CD8-positive, alpha-beta memory T cell (primary cell): ENCODE results near the gene GAS2. TPM values are rescaled to one million over a fixed set of nuclear protein-coding genes. Genes with fewer than 3 reads are reported as not detected.
A peak's percentile ranks its signal among the peaks of the same experiment; 100 is the strongest.

Source experiments
- CTCF ChIA-PET: fragments of 350-600 bp; sonication (Branson Sonifier 250); formaldehyde crosslinking; loops from one replicate; lab custom pipeline; 2021; ENCODE audit warnings: antibody characterized with exemption; lab: Charles Lee
- POLR2A ChIA-PET: fragments of 350-600 bp; sonication (Branson Sonifier 250); formaldehyde crosslinking; loops from one replicate; lab custom pipeline; 2021; ENCODE audit warnings: antibody characterized with exemption; lab: Charles Lee
- DNase-seq, 5 donors: peaks; one replicate each; pipeline versions ENCODE4 v3.0.0 to v3.0.0-alpha.2; 2020 to 2022; ENCODE audit warnings: mixed read lengths in 1 of 5
- H3K27ac ChIP-seq: one replicate; pipeline ENCODE4 v1.7.0; 2013; ENCODE audit warnings: low read depth, mild to moderate bottlenecking, low read length, moderate library complexity
- H3K27me3 ChIP-seq: 2 replicates; pipeline ENCODE4 v1.7.0; 2013; ENCODE audit warnings: low read length, mild to moderate bottlenecking; ENCODE audit not compliant: insufficient read depth, poor library complexity, severe bottlenecking
- H3K36me3 ChIP-seq: 2 replicates; pipeline ENCODE4 v1.7.0; 2013; ENCODE audit warnings: mild to moderate bottlenecking, low read length, moderate library complexity; ENCODE audit not compliant: insufficient read depth
- H3K4me1 ChIP-seq: 2 replicates; pipeline ENCODE4 v1.7.0; 2013; ENCODE audit warnings: mild to moderate bottlenecking, low read length, moderate library complexity; ENCODE audit not compliant: insufficient read depth
- H3K4me3 ChIP-seq: 2 replicates; pipeline ENCODE4 v1.7.0; 2013; ENCODE audit warnings: mild to moderate bottlenecking, low read length
- H3K9me3 ChIP-seq: 2 replicates; pipeline ENCODE4 v1.7.0; 2013; ENCODE audit warnings: mild to moderate bottlenecking, low read length
- H3K27ac Mint-ChIP-seq, 8 donors: one replicate each; pipeline ENCODE4 v1.8.0; 2020 to 2021; ENCODE audit warnings: mixed read lengths in 8 of 8, mild to moderate bottlenecking in 6 of 8, inconsistent platforms in 3 of 8, moderate library complexity in 3 of 8
- H3K27me3 Mint-ChIP-seq, 2 donors: one replicate each; pipeline ENCODE4 v1.8.0; 2020 to 2021; ENCODE audit warnings: mixed read lengths in 2 of 2, mild to moderate bottlenecking in 1 of 2, moderate library complexity in 1 of 2
- H3K36me3 Mint-ChIP-seq, 3 donors: one replicate each; pipeline ENCODE4 v1.8.0; 2020 to 2021; ENCODE audit warnings: mixed read lengths in 3 of 3, inconsistent platforms in 1 of 3, mild to moderate bottlenecking in 1 of 3
- H3K4me1 Mint-ChIP-seq, 3 donors: one replicate each; pipeline ENCODE4 v1.8.0; 2020 to 2021; ENCODE audit warnings: mixed read lengths in 3 of 3, inconsistent platforms in 1 of 3, mild to moderate bottlenecking in 1 of 3
- H3K4me3 Mint-ChIP-seq, 7 donors: one replicate each; pipeline ENCODE4 v1.8.0; 2020 to 2021; ENCODE audit warnings: mixed read lengths in 7 of 7, mild to moderate bottlenecking in 6 of 7, moderate library complexity in 4 of 7, inconsistent platforms in 2 of 7
- H3K9me3 Mint-ChIP-seq, 5 donors: one replicate each; pipeline ENCODE4 v1.8.0; 2020 to 2022; ENCODE audit warnings: mixed read lengths in 5 of 5, mild to moderate bottlenecking in 3 of 5, moderate library complexity in 2 of 5, inconsistent platforms in 1 of 5
- polyA plus RNA-seq: library from polyadenylated mRNA; unstranded; fragments of 300-500 nt; fragmentation: Illumina TruSeq; gene quantifications from one replicate; pipeline ENCODE4 v1.2.3, GENCODE V29; 2021
- total RNA-seq, 2 experiments: library from RNA; stranded (reverse); gene quantifications; one replicate each; pipeline ENCODE4 v1.2.3, GENCODE V29; 2021

GAS2 gene
- total and polyA plus RNA-seq, 3 experiments from 2014 or later = 1.7 to 3.5 (median 2.7) TPM

GRCh38 chr11:22802861-22803260, 136.4 kb downstream of the GAS2 start:
- Histone ChIP-seq H3K9me3 (no peaks in the 10 kb centered on the region), H3K36me3 (no peaks in the 10 kb centered on the region), H3K4me3 (no peak overlapping the region), H3K27me3 (no peaks in the 10 kb centered on the region), H3K27ac (no peak overlapping the region), H3K4me1 (no peaks in the 10 kb centered on the region)
- no peak for DNase-seq
- Mint-ChIP-seq H3K4me1 (no peaks in the 10 kb centered on the region), H3K27me3 (peaks cover 3 to 26% of the 10 kb centered on the region in 2 donors), H3K4me3 (no peak overlapping the region), H3K27ac (no peak overlapping the region), H3K36me3 (no peaks in the 10 kb centered on the region), H3K9me3 (no peaks in the 10 kb centered on the region)
- ChIA-PET POLR2A (no interaction called here), CTCF (no interaction called here)

- H3K27me3 Mint-ChIP-seq = peaks cover 0 to 5% of the 10 kb centered on the region in 2 donors
Observed at GRCh38 chr11:22807391-22807790, 141.0 kb downstream of the GAS2 start.

GRCh38 chr11:22807855-22808570, 141.6 kb downstream of the GAS2 start:
- H3K4me3 ChIP-seq = no peak overlapping the region
- CTCF ChIA-PET = no interaction called here
- H3K27me3 ChIP-seq = no peaks in the 10 kb centered on the region
- H3K4me3 Mint-ChIP-seq = no peak overlapping the region
- peaks cover 0 to 5% of the 10 kb centered on the region in 2 donors for H3K27me3 Mint-ChIP-seq
- no peak overlapping the region for H3K27ac Mint-ChIP-seq
- no peaks in the 10 kb centered on the region for H3K4me1 Mint-ChIP-seq
- H3K27ac ChIP-seq = no peak overlapping the region
- H3K9me3 Mint-ChIP-seq = peaks cover 0 to 9% (median 8%) of the 10 kb centered on the region in 5 donors
- DNase-seq = no peak
- POLR2A ChIA-PET = no interaction called here
- no peaks in the 10 kb centered on the region for H3K4me1 ChIP-seq
- no peaks in the 10 kb centered on the region for H3K36me3 ChIP-seq
- peaks cover 0 to 5% (median 0%) of the 10 kb centered on the region in 3 donors for H3K36me3 Mint-ChIP-seq
- no peaks in the 10 kb centered on the region for H3K9me3 ChIP-seq

More at GRCh38 chr11:22807391-22807790, 141.0 kb downstream of the GAS2 start:
- ChIA-PET CTCF (no interaction called here), POLR2A (no interaction called here)
- no peaks in the 10 kb centered on the region for H3K36me3 ChIP-seq
- no peaks in the 10 kb centered on the region for H3K27me3 ChIP-seq
- Mint-ChIP-seq H3K36me3 (peaks cover 0 to 5% (median 0%) of the 10 kb centered on the region in 3 donors), H3K4me3 (no peak overlapping the region), H3K4me1 (no peaks in the 10 kb centered on the region), H3K27ac (no peak overlapping the region), H3K9me3 (peaks cover 0 to 9% (median 8%) of the 10 kb centered on the region in 5 donors)
- no peaks in the 10 kb centered on the region for H3K4me1 ChIP-seq
- H3K4me3 ChIP-seq = no peak overlapping the region
- DNase-seq = no peak
- no peaks in the 10 kb centered on the region for H3K9me3 ChIP-seq
- H3K27ac ChIP-seq = no peak overlapping the region

- ChIA-PET CTCF (no interaction called here), POLR2A (no interaction called here)
- H3K4me3 Mint-ChIP-seq = no peak overlapping the region
- Histone ChIP-seq H3K4me3 (no peak overlapping the region), H3K36me3 (no peaks in the 10 kb centered on the region), H3K27me3 (no peaks in the 10 kb centered on the region), H3K4me1 (no peaks in the 10 kb centered on the region), H3K27ac (no peak overlapping the region), H3K9me3 (no peaks in the 10 kb centered on the region)
- H3K36me3 Mint-ChIP-seq = peaks cover 0 to 5% (median 0%) of the 10 kb centered on the region in 3 donors
- peaks cover 0 to 9% (median 8%) of the 10 kb centered on the region in 5 donors for H3K9me3 Mint-ChIP-seq
- no peaks in the 10 kb centered on the region for H3K4me1 Mint-ChIP-seq
- DNase-seq = no peak
- no peak overlapping the region for H3K27ac Mint-ChIP-seq
- peaks cover 0 to 5% of the 10 kb centered on the region in 2 donors for H3K27me3 Mint-ChIP-seq
Observed at GRCh38 chr11:22808571-22809197, 142.3 kb downstream of the GAS2 start.

- Histone ChIP-seq H3K4me3 (no peak overlapping the region), H3K27me3 (no peaks in the 10 kb centered on the region), H3K4me1 (no peaks in the 10 kb centered on the region), H3K36me3 (no peaks in the 10 kb centered on the region), H3K27ac (no peak overlapping the region), H3K9me3 (no peaks in the 10 kb centered on the region)
- ChIA-PET POLR2A (no interaction called here), CTCF (interaction anchor here (1.4 kb wide), 1 partner anchor 19 kb away, joined by 3 read pairs; no protein-coding TSS in a partner anchor)
- no peak overlapping the region for H3K27ac Mint-ChIP-seq
- H3K9me3 Mint-ChIP-seq = peaks cover 0 to 9% (median 8%) of the 10 kb centered on the region in 5 donors
- no peak for DNase-seq
- H3K27me3 Mint-ChIP-seq = peaks cover 0 to 5% of the 10 kb centered on the region in 2 donors
- peaks cover 0 to 5% (median 0%) of the 10 kb centered on the region in 3 donors for H3K36me3 Mint-ChIP-seq
- H3K4me1 Mint-ChIP-seq = no peaks in the 10 kb centered on the region
- H3K4me3 Mint-ChIP-seq = no peak overlapping the region
Observed at GRCh38 chr11:22809893-22810292, 143.5 kb downstream of the GAS2 start.

DNA sequence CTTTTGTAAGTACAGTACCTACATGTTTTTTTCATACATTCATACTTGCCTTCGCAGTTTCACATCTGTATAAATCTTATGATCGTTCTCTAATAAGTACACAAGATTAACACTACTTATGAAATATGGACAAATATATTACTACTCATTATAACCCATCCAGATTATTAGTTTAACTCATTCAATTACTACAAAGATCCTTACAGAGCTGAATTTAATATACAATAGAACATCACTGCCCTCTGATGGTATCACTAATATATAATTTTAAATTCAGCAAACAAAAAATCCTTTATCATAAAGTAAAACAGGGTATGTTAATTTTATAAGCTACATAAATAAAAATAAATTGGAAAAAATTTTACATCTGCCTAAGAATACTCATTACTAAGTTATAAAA, 155.8 kb downstream of the GAS2 start:
- Histone ChIP-seq H3K27me3 (no peaks in the 10 kb centered on the region), H3K4me3 (no peak overlapping the region), H3K4me1 (no peaks in the 10 kb centered on the region), H3K27ac (no peak overlapping the region), H3K9me3 (no peaks in the 10 kb centered on the region), H3K36me3 (peaks cover 32% of the 10 kb centered on the region)
- DNase-seq = no peak
- H3K27me3 Mint-ChIP-seq = no peaks in the 10 kb centered on the region
- peaks cover 28 to 82% (median 35%) of the 10 kb centered on the region in 3 donors for H3K36me3 Mint-ChIP-seq
- H3K27ac Mint-ChIP-seq = no peak overlapping the region
- CTCF ChIA-PET = interaction anchor here (1.1 kb wide), 1 partner anchor 39 kb away, joined by 3 read pairs; the partner anchor contains the start of gene CCDC179
- POLR2A ChIA-PET = no interaction called here
- H3K4me3 Mint-ChIP-seq = no peak overlapping the region
- H3K9me3 Mint-ChIP-seq = no peaks in the 10 kb centered on the region
- H3K4me1 Mint-ChIP-seq = peaks cover 2% of the 10 kb centered on the region in 3 donors

DNA sequence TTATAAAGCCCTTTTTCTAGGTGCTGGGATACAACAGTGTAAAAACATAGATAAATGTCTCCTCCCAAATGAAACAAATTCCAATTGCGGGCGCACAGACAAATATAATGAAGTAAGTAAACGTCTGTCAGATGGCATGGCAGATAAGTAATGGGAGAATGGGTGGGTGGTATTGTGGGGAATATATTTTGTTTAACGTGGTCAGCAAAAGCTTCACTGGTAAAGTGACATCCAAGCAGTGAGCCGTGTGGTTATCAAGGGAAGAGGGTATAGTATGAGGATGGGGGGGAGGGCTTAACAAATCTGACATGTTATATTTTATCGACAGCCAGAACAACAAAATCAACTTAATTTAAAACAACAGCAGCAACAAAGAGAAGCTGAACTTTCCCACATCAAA, 162.0 kb downstream of the GAS2 start:
- Histone ChIP-seq H3K27ac (no peak overlapping the region), H3K9me3 (no peaks in the 10 kb centered on the region), H3K36me3 (peaks cover 20% of the 10 kb centered on the region), H3K27me3 (no peaks in the 10 kb centered on the region), H3K4me1 (peaks cover 17% of the 10 kb centered on the region), H3K4me3 (peak overlapping the region; percentile 28)
- no peak for DNase-seq
- H3K4me1 Mint-ChIP-seq = peaks cover 15 to 27% (median 19%) of the 10 kb centered on the region in 3 donors
- ChIA-PET POLR2A (interaction anchor here (1.2 kb wide), 1 partner anchor 202 kb away, joined by 9 read pairs; the partner anchor contains the start of gene FANCF), CTCF (interaction anchor here (1.5 kb wide), 1 partner anchor 203 kb away, joined by 6 read pairs; the partner anchor contains the start of gene FANCF)
- no peaks in the 10 kb centered on the region for H3K27me3 Mint-ChIP-seq
- H3K9me3 Mint-ChIP-seq = no peaks in the 10 kb centered on the region
- H3K36me3 Mint-ChIP-seq = peaks cover 0 to 39% (median 10%) of the 10 kb centered on the region in 3 donors
- H3K27ac Mint-ChIP-seq = peak overlapping the region in 5 of 8 donors; percentile 28 to 85 (median 71)
- peak overlapping the region; percentile 92 to 98 (median 95) for H3K4me3 Mint-ChIP-seq
